Breast epithelium (tissue), 3 donors: ENCODE results near the gene ACSL1.

Experiments
- CTCF ChIP-seq, 3 donors: fragments of 450-650 bp; IDR thresholded peaks; one replicate each; pipeline ENCODE4 v1.5.1; 2016 to 2017; ENCODE audit warnings: antibody characterized with exemption in 3 of 3, mild to moderate bottlenecking in 3 of 3, moderate library complexity in 3 of 3
- POLR2A ChIP-seq: fragments of 450-650 bp; IDR thresholded peaks from one replicate; pipeline ENCODE4 v1.6.1; 2016; ENCODE audit warnings: antibody characterized with exemption, mild to moderate bottlenecking, moderate library complexity
- POLR2AphosphoS5 ChIP-seq, 3 donors: sonication (generic); formaldehyde crosslinking; IDR thresholded peaks; one replicate each; pipeline ENCODE4 v1.6.1; 2017; ENCODE audit warnings: antibody characterized with exemption in 3 of 3

DNA sequence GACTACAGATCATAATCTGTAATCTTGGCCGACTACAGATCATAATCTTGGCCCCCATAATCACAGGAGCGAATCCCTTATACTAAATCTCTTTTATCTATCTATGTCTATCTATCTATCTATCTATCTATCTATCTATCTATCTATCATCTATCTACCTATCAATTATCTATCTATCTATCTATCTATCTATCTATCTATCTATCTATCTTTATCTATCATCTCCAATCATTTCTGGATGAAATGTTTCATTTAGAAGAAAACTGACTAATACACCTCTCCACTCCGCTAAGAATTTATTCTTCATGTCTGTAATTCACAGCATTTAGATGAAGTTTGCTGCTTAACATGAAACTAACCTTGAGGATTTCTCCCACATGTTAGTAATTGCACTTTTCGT lies 45.0 kb upstream of the ACSL1 start:
- TF ChIP-seq CTCF (IDR thresholded peaks at IDR 0.05) (no peak), POLR2A (no peak), POLR2AphosphoS5 (IDR thresholded peaks at IDR 0.05) (no peak)
